ENCODE data around the gene WDR93.

The WDR93 gene

DNA sequence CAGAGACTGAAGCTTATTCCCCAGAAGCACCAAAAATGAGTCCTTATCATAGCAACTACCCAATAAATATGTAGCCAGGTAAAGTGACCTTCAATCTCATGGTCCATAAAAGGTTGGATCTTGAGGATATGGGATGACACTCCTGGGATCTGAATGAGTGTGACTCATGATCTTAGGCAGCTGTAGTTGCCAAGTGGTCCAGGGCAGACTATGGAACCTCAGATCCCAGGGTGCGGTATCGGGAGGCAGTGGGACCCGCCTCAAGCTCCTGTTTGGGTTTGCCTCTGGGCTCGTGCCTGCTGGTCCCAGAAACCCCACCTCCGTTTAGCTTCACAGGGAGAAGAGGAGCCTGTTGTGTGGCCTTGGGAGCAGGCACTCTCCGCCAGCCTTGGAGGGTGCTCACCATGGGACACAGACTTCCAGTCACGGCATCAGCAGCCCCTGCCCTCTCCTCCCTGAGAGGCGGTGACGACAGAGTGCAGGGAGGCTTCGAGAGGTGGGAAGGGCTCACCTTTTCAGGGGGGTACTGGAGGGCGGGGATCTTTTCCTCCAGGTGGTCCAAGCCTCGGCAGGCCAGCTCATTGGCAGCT is 19.5 kb upstream of the WDR93 start:
- no peaks in the 10 kb centered on the region for H3K9me3 ChIP-seq (ENCODE audit: control insufficient read depth, low read length)
- 84 to 89% methylated on average over 12 of the region's 12 CpGs for WGBS, 2 experiments
- H3K4me1 ChIP-seq (ENCODE audit: control insufficient read depth, insufficient read depth, low read length), result no peaks in the 10 kb centered on the region
- H3K36me3 ChIP-seq (ENCODE audit: control insufficient read depth, insufficient read depth, low read length), result no peaks in the 10 kb centered on the region
- peaks cover 15% of the 10 kb centered on the region for H3K27me3 ChIP-seq (ENCODE audit: control insufficient read depth, insufficient read depth, low read length, poor library complexity, severe bottlenecking)
- H3K27ac ChIP-seq (ENCODE audit: insufficient read depth, low read depth, low read length, poor library complexity, severe bottlenecking), result no peak overlapping the region
- H3K4me3 ChIP-seq (ENCODE audit: insufficient read depth, low read depth, low read length), result no peak overlapping the region

DNA sequence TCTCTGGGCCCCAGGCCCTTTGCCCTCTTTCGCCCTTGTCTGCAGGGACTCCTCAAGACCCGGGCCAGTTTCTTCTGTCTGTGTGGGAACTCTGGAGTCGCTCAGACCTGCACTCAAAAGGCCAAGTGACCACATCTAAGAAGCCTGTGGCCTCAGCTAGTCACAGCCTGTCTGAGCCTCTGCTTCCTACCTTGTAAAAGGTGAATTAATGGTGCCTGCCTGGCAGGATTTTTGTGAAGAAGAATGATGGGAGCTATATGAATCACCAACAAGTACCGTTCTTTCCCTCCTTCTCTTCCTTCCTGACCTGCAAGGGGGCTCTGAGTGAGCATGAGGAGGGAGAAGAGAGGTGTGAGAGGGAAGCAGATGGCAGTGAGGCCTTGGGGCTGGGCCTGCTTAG is 18.9 kb upstream of the WDR93 start:
- Histone ChIP-seq H3K27ac (ENCODE audit: insufficient read depth, low read depth, low read length, poor library complexity, severe bottlenecking) (no peak overlapping the region), H3K36me3 (ENCODE audit: control insufficient read depth, insufficient read depth, low read length) (no peaks in the 10 kb centered on the region), H3K4me1 (ENCODE audit: control insufficient read depth, insufficient read depth, low read length) (no peaks in the 10 kb centered on the region), H3K9me3 (ENCODE audit: control insufficient read depth, low read length) (no peaks in the 10 kb centered on the region), H3K27me3 (ENCODE audit: control insufficient read depth, insufficient read depth, low read length, poor library complexity, severe bottlenecking) (peaks cover 9% of the 10 kb centered on the region), H3K4me3 (ENCODE audit: insufficient read depth, low read depth, low read length) (no peak overlapping the region)
- WGBS, 2 experiments, result 73% methylated on average over 4 of the region's 4 CpGs

DNA sequence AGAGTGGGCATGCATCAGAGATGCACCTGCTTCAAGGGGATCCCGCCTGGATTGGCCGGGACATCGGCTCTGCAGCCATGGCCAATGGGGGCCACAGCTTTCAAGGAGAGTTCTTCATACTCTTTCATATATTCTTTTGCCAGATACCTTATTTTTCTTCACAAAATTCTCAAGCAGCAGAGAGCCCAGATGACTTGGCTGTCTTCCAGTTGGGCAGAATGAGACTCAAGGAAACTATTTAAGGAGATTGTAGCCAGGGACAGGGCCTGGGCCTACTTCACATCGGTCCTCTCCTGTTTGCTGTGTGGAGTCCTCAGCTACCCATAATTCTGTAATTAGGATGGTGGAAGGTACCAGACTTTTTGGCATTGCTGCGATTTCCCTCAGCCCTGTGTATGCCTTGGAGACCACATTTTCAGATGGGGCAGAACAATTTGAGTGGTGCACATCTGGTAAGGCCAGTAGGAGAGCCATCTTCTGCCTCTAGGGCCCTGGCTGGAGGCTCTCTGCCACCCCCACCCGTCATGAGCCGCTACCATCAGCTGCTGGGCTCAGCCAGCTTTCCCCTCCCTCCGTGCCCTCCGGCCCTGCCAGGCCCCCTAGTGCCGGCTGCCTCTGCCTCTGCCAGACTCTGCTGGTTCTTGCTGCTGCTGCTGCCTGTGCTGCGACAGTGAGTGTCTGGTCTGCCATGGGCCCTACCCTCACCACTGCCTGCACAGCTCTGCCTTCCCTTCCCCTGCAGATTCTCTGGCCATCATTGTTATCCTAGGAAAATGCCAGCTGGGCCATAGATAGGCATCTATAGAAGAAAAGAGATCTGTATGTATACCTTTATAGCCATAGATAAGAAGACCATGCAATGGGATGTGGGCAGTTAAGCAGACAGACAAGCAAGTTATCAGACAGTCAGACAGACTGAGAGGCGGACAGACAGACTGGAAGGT is 18.1 kb upstream of the WDR93 start:
- no peaks in the 10 kb centered on the region for H3K36me3 ChIP-seq (ENCODE audit: control insufficient read depth, insufficient read depth, low read length)
- no peak overlapping the region for H3K4me3 ChIP-seq (ENCODE audit: insufficient read depth, low read depth, low read length)
- peaks cover 2% of the 10 kb centered on the region for H3K27me3 ChIP-seq (ENCODE audit: control insufficient read depth, insufficient read depth, low read length, poor library complexity, severe bottlenecking)
- no peak overlapping the region for H3K27ac ChIP-seq (ENCODE audit: insufficient read depth, low read depth, low read length, poor library complexity, severe bottlenecking)
- WGBS, 2 experiments, result 77 to 78% methylated on average over 12 of the region's 12 CpGs
- H3K4me1 ChIP-seq (ENCODE audit: control insufficient read depth, insufficient read depth, low read length), result no peaks in the 10 kb centered on the region
- H3K9me3 ChIP-seq (ENCODE audit: control insufficient read depth, low read length), result no peaks in the 10 kb centered on the region

DNA sequence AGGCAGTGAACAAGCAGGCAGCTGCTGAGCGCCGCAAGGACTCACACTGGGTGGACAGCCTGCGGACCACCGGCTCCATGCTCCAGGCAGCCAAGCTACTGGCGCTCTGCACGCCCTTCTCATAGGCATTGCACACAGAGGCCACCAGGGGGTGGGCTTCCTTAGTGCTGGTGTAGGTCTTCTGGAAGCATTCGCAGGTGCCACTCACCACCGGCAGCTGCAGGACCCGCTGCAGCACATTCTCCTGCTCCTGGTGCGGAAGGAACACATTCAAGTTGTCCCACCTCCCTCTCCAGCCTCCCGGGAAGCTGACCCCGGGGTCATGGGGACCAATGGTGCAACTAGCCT is 17.5 kb upstream of the WDR93 start:
- no peaks in the 10 kb centered on the region for H3K27me3 ChIP-seq (ENCODE audit: control insufficient read depth, insufficient read depth, low read length, poor library complexity, severe bottlenecking)
- H3K4me1 ChIP-seq (ENCODE audit: control insufficient read depth, insufficient read depth, low read length), result no peaks in the 10 kb centered on the region
- no peak overlapping the region for H3K27ac ChIP-seq (ENCODE audit: insufficient read depth, low read depth, low read length, poor library complexity, severe bottlenecking)
- H3K9me3 ChIP-seq (ENCODE audit: control insufficient read depth, low read length), result no peaks in the 10 kb centered on the region
- WGBS, 2 experiments, result 43 to 44% methylated on average over 12 of the region's 12 CpGs
- H3K4me3 ChIP-seq (ENCODE audit: insufficient read depth, low read depth, low read length), result no peak overlapping the region
- H3K36me3 ChIP-seq (ENCODE audit: control insufficient read depth, insufficient read depth, low read length), result no peaks in the 10 kb centered on the region

DNA sequence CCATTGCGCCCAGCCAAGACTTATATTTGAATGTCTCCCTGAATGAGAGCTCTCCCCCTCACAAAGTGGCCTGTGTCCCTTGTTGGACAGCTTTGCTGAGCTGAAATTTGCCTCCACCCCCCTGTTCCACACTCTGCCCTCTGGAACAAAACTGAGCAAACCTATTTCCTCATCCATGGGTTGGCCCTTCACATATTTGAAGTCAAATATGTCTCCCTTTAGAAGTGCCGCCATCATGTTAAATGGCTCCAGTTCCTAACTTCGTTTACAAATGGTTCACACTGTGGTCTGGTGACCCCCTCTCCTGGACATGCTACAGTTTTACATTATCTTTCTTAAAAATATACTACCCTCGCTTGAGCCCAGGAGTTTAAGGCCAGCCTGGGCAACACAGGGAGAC is 16.1 kb upstream of the WDR93 start:
- Histone ChIP-seq H3K4me3 (ENCODE audit: insufficient read depth, low read depth, low read length) (no peak overlapping the region), H3K36me3 (ENCODE audit: control insufficient read depth, insufficient read depth, low read length) (no peaks in the 10 kb centered on the region), H3K27me3 (ENCODE audit: control insufficient read depth, insufficient read depth, low read length, poor library complexity, severe bottlenecking) (no peaks in the 10 kb centered on the region), H3K9me3 (ENCODE audit: control insufficient read depth, low read length) (no peaks in the 10 kb centered on the region), H3K4me1 (ENCODE audit: control insufficient read depth, insufficient read depth, low read length) (peaks cover 4% of the 10 kb centered on the region), H3K27ac (ENCODE audit: insufficient read depth, low read depth, low read length, poor library complexity, severe bottlenecking) (no peak overlapping the region)
- WGBS, 2 experiments, result 88 to 94% methylated on average over 3 to 4 of the region's 4 CpGs

DNA sequence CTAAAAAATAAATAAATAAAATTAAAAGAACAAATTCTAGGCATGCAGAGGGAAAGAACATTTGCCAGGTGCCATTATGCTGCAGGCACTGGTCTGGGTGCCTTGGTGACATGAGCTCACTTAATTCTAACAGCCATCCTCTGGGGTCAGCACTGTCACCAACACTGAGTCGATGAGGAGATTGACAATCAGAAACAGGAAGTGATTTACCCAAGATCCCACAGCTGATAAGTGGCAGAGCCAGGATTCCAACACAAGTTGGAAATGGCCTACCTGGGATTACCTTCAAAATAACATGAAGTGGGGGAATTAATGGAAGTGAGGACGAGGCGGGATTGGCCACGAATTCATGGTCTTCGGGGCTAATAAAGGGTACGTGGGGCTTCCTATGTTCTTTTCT is 15.0 kb upstream of the WDR93 start:
- H3K4me3 ChIP-seq (ENCODE audit: insufficient read depth, low read depth, low read length), result no peak overlapping the region
- WGBS, 2 experiments, result 69 to 89% methylated on average over 2 to 6 of the region's 6 CpGs
- no peaks in the 10 kb centered on the region for H3K27me3 ChIP-seq (ENCODE audit: control insufficient read depth, insufficient read depth, low read length, poor library complexity, severe bottlenecking)
- no peaks in the 10 kb centered on the region for H3K9me3 ChIP-seq (ENCODE audit: control insufficient read depth, low read length)
- H3K27ac ChIP-seq (ENCODE audit: insufficient read depth, low read depth, low read length, poor library complexity, severe bottlenecking), result no peak overlapping the region
- peaks cover 4% of the 10 kb centered on the region for H3K4me1 ChIP-seq (ENCODE audit: control insufficient read depth, insufficient read depth, low read length)
- H3K36me3 ChIP-seq (ENCODE audit: control insufficient read depth, insufficient read depth, low read length), result no peaks in the 10 kb centered on the region

DNA sequence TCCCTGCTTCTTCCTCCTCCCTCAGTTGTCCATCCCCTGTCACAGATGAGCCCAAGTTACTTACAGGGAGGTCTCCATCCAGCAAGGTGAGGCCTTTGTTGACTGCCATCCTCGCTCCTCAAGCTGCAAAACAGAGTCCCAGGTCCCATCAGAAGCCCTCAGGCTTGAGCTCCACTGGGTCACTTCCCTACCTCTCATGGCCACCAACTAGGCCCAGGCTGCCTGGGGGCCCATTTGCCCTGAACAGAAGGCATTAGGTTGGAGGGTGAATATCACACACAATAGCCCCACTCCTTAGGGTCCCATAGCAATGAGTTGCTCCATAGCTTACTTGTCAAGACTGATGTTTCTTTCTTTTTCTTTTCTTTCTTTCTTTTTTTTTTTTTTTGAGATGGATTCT is 13.2 kb upstream of the WDR93 start:
- Histone ChIP-seq H3K4me1 (ENCODE audit: control insufficient read depth, insufficient read depth, low read length) (peaks cover 4% of the 10 kb centered on the region), H3K4me3 (ENCODE audit: insufficient read depth, low read depth, low read length) (no peak overlapping the region), H3K27ac (ENCODE audit: insufficient read depth, low read depth, low read length, poor library complexity, severe bottlenecking) (no peak overlapping the region), H3K27me3 (ENCODE audit: control insufficient read depth, insufficient read depth, low read length, poor library complexity, severe bottlenecking) (no peaks in the 10 kb centered on the region), H3K9me3 (ENCODE audit: control insufficient read depth, low read length) (no peaks in the 10 kb centered on the region), H3K36me3 (ENCODE audit: control insufficient read depth, insufficient read depth, low read length) (no peaks in the 10 kb centered on the region)
- WGBS, 2 experiments, result 81 to 93% methylated on average over 1 of the region's 1 CpG

DNA sequence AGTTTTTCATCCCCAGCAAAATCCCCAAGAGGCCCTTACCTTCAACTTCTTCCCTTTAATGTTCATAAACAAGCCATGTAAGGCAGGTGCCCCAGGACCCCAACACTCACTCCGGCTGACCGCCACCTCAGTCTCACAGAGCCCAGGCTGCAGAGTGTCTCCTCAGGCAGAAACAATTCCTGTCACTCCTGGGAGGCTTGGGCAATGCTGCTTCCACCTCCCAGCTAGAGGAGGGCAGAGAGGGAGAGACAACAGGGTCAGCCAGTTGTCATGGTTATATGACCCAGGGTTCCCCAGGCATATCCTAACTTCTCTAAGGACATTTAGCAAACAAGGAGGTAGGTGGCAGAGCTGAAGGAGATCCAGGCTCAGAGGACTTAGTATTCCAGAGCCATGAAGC is 11.4 kb upstream of the WDR93 start, which contains the start of gene PLIN1:
TSS of gene PLIN1 (minus strand) at position 156 of the 400 bp plus-strand sequence. CDS start 1,878 bp downstream, outside the sequence.
- Histone ChIP-seq H3K4me3 (ENCODE audit: insufficient read depth, low read depth, low read length) (no peak within 1 kb of the TSS), H3K36me3 (ENCODE audit: control insufficient read depth, insufficient read depth, low read length) (no peaks in the 10 kb centered on the region), H3K27ac (ENCODE audit: insufficient read depth, low read depth, low read length, poor library complexity, severe bottlenecking) (no peak within 1 kb of the TSS), H3K4me1 (ENCODE audit: control insufficient read depth, insufficient read depth, low read length) (peaks cover 4% of the 10 kb centered on the region), H3K9me3 (ENCODE audit: control insufficient read depth, low read length) (no peaks in the 10 kb centered on the region), H3K27me3 (ENCODE audit: control insufficient read depth, insufficient read depth, low read length, poor library complexity, severe bottlenecking) (no peaks in the 10 kb centered on the region)
- whole genome bisulfite sequencing, 2 experiments, result 87 to 93% methylated on average over 2 of the region's 2 CpGs

DNA sequence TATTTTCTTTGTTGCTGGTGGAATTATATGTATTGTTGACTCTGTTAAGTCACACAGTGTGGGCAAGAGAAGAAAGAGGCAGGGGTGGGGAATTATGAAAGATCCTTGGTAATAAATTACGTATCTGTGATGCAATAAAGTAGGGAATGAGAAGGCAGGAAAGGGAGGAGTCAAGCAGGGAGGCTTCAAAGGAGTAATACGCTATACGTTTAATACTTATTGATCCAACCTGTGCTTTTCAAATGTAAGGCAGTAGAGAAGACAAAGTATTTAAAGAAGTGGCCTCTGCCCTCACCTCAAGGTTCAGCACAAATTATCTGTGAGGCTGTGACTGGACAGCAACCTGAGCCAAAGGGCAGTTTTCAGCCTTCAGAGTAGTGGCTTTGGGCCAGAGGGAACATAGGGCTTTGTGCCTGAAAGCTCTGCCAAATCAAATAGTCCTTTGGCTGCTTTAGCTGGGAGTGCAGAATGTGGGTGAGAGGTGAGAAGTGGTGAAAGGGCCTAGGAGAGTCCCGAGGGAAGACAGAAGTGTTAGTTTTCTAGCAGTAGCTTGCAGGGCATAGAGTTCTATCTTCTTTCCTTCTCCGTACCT is 10.2 kb upstream of the WDR93 start:
- no peaks in the 10 kb centered on the region for H3K9me3 ChIP-seq (ENCODE audit: control insufficient read depth, low read length)
- no peaks in the 10 kb centered on the region for H3K36me3 ChIP-seq (ENCODE audit: control insufficient read depth, insufficient read depth, low read length)
- WGBS, 2 experiments, result 86 to 92% methylated on average over 5 of the region's 5 CpGs
- H3K4me1 ChIP-seq (ENCODE audit: control insufficient read depth, insufficient read depth, low read length), result peaks cover 4% of the 10 kb centered on the region
- H3K27ac ChIP-seq (ENCODE audit: insufficient read depth, low read depth, low read length, poor library complexity, severe bottlenecking), result no peak overlapping the region
- H3K27me3 ChIP-seq (ENCODE audit: control insufficient read depth, insufficient read depth, low read length, poor library complexity, severe bottlenecking), result no peaks in the 10 kb centered on the region
- no peak overlapping the region for H3K4me3 ChIP-seq (ENCODE audit: insufficient read depth, low read depth, low read length)

DNA sequence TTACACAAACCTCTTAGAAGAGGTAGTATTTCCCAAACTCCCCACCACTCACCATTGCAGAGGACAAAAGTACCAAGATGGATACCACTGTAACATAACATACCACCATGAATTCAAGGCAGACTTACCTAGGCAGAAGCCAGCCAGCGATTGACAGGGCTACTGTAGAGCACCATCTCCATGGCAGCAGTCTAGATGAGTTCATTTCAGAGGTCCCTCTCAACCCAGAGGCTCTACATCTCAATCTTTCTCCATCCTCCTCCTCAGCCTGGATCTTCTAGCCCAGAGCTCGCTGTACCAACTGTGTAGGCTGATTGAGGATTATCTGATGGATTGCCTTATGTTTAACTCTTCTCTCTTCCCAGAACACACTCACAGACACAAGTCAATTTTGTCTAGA is 9.5 kb upstream of the WDR93 start:
- WGBS, 2 experiments, result 91 to 92% methylated on average over 1 to 2 of the region's 2 CpGs
- H3K36me3 ChIP-seq (ENCODE audit: control insufficient read depth, insufficient read depth, low read length), result no peaks in the 10 kb centered on the region
- H3K9me3 ChIP-seq (ENCODE audit: control insufficient read depth, low read length), result no peaks in the 10 kb centered on the region
- H3K4me1 ChIP-seq (ENCODE audit: control insufficient read depth, insufficient read depth, low read length), result peaks cover 4% of the 10 kb centered on the region
- no peaks in the 10 kb centered on the region for H3K27me3 ChIP-seq (ENCODE audit: control insufficient read depth, insufficient read depth, low read length, poor library complexity, severe bottlenecking)
- no peak overlapping the region for H3K27ac ChIP-seq (ENCODE audit: insufficient read depth, low read depth, low read length, poor library complexity, severe bottlenecking)
- no peak overlapping the region for H3K4me3 ChIP-seq (ENCODE audit: insufficient read depth, low read depth, low read length)
